Astrocyte (in vitro differentiated cells and primary cell): ENCODE measurements around the gene RBFOX2.

Experiments used
- CTCF ChIP-seq: IDR thresholded peaks from 2 replicates; pipeline ENCODE4 v1.5.1; 2011; ENCODE audit warnings: low read depth, mild to moderate bottlenecking, inconsistent platforms, low read length, moderate library complexity; ENCODE audit not compliant: insufficient read depth
- EZH2 ChIP-seq: IDR thresholded peaks from 2 replicates; pipeline ENCODE4 v1.6.1; 2012; ENCODE audit warnings: mild to moderate bottlenecking, low read length, inconsistent platforms; ENCODE audit not compliant: insufficient read depth

GRCh38 chr22:35736166-35736565 lies 292.5 kb downstream of the RBFOX2 start:
- TF ChIP-seq CTCF (no peak), EZH2 (no peak)
